Stimulated activated CD8-positive, alpha-beta memory T cell treated with anti-CD3 and anti-CD28 coated beads, Interleukin-2, amount 100 ng/mL, for 1 hour (primary cell): ENCODE data around the gene KCNQ1.

Source experiments
- DNase-seq, 2 donors: peaks; one replicate each; pipeline ENCODE4 v3.0.0-alpha.2; 2020; ENCODE audit warnings: low read depth in 2 of 2

Gene KCNQ1

DNA sequence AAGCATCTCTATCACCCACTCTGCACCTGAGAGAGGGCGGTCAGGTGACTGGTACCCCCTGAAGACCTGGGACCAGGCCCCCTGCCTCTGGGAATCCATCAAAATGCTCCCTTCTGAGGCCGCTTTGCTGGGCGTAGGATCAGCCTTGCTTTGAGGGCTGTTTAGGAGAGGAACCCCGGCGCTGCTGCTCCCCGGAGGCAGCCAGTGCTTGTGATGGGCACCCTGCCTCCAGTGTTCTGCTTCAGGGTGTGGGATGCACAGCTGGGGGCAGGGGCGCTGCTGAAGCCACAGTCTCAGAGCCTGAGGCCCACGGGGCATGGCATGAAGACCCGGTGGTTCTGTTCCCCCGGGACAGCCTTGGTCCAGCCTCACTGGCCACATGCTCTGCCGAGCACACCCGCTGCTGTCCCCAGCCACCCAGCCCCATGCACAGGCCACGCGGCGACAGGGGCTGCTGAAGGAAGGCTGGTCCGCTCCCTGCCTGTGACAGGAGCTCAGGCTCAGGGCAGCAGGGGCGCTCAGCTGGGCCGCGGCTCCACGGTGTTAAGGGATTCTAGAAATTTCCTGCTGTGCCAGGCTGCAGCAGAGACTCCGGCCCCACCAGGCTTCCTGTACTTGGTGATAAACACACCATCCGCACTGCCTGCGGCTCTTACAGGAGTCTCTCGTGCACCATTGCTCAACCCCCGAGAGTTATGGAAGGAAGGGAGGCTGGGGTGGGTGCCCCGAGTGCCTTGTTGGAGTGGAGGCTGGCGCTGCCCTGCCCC, 91.0 kb downstream of the KCNQ1 start:
- DNase-seq, result no peak

DNA sequence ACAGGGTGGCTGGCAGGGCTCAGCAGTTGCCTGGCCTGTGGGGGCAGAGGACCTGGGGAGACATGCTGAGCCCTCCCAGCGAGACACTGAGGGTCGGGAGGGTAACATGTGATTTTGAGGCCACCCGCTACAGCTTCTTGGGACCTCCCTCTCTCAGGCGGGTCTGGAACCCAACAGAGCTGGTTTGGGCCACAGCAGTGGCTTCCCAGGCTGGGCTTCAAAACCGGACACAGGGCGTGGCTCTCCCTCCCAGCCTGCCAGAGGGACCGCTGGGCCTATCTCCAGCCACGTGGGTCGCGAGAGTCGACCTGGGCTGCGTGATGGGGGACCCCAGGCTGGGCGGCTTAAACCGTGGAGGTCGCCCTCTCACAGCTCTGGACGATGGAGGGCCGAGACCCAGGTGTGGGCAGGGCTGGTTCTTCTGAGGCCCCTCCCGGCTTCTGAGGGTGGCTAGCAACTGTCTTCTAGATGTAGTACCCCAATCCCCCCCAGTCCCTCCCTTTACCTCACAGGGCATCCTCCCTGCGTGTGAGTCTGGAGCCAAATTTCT, 91.7 kb downstream of the KCNQ1 start:
- no peak for DNase-seq

DNA sequence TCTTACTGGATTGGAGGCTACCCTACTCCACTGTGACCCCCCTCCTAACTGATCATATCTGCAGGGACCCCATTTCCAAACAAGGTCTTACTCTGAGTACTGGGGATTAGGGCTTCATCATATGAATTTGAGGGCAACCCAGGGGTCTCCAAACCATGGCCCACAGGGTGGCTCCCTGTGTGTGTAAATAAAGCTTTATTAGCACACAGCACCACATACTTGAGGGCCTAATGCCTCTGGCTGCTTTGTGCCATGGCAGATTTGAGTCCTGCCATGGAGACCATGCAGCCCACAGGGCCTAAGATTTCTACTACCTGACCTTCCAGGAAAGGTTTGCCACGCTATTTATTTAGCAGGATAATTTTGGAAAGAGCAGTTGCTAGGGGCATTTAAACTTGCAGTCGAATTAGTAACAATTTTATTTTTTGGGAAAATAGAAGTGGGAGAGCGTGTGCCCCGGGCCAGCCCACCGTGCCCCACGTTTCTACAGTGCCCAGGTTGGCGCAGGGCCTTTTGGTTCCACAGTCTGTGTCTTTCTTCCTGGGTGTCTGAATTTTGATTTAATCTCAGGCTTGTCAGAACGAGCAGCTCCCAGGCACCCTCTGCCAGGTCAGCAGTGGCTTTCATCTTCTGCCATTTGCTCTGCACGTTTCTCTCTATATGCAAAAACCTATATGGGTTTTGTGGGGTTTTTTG, 92.3 kb downstream of the KCNQ1 start:
- no peak for DNase-seq

DNA sequence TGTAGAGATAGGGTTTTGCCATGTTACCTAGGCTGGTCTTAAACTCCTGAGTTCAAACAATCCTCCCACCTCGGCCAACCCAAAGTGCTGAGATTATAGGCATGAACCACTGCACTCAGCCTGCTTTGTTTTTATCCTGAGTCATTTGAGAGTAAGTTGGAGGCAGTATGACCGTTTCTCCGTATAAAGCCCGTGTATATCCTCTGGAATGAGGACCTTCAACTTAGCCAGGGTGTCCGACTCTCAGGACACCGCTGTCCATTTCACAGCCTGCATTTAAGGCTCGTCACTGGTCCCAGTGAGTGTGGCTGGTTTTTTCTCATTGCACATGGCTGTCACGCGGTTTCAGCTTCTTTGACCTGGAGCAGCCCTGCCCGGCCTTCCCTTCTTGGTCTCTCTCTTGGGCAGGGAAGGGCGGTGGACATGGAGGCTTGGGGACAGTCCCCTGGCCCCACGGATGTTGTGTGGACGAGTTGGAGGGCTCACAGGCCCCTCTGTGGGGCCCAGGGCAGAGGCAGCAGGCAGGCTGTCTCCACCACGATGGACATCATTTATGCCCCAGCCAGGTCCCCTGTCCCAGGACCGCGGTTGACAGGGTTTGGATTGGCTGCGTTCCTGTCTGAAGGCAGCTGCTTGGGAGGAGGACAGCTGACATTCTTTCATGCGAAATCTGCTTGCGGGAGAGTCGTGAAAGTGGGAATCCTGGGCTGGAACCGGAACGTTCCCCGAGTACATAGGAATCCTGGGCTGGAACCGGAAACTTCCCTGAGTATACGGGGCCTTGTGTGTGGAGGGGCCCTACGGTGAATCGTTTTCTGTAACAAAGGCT, 93.3 kb downstream of the KCNQ1 start:
- DNase-seq, result no peak

DNA sequence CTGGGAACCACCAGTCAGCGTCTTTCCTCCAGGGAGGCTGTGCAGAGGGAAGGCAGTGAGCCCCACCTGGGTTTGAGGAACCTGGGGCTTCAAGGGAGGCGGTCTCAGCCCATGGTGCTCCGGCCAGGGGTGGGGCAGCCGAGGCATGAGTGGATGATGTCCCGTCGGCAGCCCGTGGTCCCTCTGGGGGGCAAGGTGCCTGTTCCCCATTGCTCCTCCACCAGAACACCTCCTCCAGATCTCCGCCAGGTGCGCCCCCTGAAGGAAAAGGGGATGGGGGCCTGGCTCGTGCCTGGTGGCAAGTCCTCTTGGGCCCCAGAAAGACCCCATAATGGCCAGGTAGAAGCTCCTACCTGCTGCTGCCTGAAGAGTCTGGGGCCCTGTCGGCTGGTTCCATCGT, 94.1 kb downstream of the KCNQ1 start:
- DNase-seq, result no peak

DNA sequence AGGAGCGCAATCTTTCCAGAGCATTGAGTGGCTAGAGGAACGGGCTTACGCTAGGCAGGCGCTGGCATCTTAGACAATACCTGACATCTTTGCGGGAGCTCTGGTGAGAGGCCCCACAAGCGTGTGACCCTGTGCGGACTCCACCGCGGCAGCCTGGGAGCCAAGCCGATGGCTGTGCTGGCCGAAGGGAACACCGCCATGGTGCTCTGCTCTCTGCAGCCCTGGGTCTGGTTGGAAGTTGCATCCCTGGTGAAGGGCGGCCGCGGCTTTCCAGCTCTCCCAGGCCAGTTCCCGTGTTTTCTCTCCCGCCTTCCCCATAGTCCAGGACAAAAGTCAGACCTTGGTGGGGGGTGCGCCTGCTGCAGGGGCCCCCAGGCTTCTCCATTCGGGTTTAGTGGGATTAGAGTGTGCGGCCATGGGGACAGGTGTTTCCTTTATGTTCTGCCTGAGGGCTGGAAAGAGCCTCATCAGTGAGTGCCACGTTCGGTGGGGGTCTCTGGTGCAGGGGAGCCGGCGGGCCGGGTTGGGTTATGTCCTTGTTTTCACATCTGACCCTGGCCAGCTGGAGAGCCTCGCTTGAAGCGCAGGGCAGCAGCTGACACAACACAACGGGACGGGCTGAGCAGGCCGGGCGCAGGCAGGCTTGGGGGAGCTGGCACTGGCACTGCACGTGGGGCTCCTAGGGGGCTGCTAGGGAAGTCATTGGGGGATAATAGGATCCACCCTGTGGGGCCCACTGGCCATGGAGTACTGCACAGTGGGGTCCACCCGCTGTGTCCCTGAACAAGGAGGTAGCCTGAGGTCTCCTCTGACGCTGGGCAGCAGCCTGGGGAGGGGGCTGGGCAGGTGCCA, 94.8 kb downstream of the KCNQ1 start:
- no peak for DNase-seq

DNA sequence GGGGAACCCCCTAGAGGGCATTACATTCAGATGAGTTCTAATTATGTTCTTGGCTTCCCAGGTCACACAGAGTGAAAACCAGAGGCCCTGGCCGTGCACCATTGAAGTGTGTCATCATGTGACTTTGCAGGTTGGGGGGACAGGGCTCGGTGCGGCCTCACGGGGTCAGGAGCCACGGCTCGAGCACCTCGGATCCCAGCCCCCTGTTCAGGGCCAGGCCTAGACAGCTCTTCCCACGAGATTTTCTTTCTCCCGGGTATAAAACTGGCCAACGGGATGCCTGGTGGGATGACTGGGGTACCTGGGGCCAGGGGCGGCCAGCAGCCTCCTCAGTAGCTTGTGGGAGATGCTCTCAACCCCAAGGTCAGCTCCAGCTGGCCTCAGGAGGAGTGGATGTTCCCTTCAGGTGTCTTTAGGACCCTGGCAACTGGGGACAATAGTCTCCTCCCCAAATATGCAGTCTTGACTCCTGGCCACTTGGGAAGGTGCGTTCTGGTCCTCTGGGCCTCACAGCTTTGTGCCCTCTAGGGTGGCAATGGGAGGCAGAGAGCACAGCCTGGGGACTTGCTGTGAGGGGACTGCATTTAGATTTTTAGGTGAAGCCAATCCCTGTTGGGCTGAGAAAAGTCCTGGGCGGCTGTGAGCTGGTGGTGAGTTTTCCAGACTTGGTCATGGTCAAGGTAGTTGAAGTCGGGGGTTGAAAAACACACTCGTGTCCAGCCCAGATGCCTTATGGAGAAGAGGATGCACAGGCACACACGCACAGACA, 95.6 kb downstream of the KCNQ1 start:
- no peak for DNase-seq

DNA sequence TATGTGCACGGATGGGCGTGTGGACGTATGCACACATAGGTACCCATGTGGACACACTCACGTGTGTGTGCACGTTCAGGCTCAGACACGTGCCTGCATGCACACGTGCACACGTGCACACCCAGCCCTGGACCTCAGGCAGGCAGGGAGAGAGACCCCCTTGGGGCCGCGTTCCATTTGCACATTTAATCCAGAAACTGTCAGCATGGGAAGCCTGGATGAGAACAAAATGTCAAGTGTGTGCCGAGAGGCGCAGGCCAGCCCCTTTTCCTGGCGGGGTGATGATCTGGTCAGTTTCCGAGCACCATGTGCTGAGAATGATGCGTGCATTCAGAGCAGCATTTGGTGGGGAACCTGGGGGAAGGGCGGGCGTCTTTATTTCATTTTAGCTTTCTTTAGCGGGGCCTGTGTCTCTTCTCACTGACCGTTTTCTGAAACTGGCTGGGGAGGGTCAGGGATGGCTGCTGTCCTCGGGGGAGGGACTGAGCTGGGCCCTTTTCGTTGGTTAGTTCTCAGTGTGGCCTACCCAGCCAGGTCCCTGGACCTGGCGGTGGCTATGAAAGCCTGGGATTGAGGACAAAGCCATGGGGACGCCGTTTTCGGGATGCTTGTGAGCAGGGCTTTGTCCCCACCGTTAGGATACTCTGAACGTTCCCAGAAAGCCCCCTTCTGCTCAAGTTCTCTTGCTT, 96.3 kb downstream of the KCNQ1 start:
- DNase-seq, result no peak

DNA sequence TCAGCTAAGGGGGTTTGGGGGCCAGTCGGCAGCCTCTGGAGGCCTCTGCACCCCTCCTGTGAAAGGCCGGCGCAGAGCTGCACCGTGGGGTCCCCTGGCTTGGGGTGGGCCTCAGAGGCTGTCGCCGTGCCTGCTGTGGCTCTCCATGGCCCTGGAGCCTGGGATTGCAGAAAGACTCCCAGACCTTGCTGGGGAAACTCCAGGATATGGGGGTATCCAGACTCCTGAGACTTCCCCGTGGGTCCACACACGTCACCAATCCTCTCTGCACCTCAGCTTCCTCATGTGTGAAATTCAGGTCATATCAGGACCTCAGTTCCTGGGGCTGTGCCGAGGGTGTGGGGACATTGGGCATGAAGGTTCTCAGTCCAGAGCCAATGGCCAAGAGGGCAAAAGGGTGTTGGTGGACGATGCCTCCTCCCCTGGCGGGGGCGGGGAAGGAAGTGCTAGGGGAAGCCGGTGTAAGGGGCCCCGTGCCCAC, 97.1 kb downstream of the KCNQ1 start:
- no peak for DNase-seq

DNA sequence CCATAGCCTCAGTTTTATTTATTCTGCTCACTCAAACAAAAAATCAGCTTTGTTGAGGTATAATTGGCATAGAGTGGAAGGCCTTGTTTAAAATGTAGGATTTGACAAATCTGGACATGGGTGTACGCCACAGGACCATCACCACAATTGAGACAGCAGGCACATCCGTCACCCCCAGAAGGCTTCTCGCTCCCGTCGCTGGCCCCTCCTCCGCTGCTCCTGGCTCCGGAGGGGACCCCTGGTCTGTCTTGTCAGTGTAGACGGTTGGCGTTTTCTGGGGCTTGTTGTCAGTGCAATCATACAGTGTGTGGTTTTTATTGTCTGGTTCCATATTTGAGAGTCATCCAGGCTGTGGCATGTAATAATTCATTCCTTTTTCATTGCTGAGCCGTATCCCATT, 97.6 kb downstream of the KCNQ1 start:
- DNase-seq, result no peak

DNA sequence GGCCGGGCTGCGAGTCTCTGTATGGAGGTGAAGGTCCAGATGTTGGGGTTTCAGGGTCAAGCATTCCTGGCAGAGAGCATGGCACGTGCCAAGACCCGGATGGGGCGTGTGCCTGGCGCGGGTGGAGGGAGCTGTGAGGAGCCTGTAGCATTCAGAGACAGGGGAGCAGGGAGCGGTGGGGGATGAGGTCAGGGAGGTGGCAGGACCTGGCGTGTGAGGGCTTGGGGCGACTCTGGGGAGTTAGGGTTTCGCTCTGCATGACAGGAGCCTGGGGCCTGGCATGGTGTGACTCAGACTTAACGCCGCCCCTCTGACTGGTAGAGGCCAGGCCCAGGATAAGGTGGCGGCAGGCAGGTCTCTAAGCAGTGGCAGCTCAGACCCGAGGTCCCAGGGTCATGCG, 103.0 kb downstream of the KCNQ1 start:
- no peak for DNase-seq

DNA sequence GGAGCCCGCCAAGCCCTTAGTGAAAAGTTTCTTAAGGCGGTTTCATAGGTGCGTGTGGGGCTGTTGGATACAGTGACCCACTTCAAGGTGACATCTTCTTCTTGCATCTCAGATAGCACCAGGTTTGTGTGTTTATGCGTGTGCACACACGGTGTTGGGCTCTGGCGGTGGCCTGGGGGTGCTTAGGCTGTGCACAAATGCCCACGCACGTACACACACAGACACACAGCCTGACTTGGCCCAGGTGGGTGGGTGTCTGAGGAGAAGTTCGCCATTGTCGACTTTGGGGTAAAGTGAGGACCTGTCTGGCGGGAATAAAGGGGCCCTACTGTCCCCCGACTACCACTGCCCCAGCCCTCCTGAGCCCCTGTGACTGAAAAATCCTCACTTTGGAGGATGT, 103.8 kb downstream of the KCNQ1 start:
- no peak for DNase-seq

DNA sequence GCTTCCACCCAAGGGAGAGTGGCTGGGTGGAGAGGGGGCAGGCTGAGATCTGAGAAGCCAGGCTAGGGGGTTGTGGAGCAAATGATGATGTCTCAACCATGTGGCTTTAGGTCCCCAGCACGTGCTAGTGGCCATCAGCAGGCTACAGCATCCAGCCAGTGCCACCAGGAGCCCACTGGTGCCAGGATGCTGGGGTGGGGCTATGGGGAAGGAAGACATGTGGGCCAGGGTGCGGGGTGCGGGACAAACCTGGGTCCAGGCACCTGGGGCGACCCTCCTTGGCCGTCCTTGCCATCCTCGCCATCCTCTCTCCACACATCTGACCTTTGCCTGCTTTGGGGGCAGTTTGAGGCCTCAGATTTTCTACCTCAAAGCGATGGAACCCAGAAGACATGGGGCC, 104.3 kb downstream of the KCNQ1 start:
- no peak for DNase-seq

DNA sequence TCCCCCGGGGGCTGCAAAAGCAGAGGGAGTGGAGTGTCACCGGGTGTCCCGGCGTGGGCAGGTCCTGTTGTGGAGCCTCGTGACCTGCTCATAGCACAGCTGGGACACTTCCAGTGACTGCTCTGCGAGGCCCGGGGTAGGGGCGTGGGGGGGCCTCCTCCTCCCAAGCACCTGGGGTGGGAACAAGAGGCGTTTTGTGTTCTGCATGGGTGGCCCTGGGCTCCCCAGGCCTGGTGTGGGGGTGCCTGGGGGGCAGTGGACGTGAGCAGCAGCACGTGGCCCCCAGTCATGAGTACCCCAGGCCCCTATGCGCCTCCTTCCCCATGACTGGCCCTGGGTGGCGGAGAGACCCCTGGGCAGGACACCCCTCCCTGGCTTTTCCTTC, 104.7 kb downstream of the KCNQ1 start:
- DNase-seq, result no peak

DNA sequence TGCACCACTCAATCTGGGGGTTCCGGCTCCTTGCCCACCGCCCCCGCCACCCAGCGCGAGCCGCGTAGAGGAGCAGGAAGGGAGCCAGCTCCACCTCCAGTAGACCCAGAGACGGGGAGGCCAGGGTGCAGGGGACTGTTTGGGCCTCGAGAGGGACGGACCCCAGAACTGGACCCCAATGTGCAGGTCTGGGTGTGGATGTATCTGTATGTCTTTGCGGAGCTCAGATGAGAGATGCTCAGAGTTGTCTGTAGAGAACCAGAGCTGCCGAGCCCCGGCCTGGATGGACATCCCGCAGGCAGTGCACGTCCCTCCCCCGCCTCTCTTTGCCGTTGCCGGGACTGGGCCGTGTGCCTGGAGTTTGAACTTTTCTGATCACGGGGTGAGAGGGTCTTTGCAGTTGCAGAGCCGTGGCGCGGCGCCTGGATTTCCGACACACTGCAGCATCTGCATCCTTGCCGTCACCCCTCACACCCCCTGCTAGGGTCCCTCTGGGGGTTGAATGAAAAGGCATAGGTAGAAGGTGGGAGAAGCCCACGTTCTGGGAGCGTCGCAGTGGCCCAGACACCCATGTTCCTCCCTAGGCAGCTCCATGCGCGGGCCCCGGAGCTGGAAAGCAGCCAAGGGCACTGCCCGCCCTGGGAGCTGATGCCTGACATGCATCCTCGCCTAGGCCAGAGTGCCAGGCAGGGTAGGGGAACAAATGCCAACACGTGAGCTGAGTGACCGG, 105.2 kb downstream of the KCNQ1 start:
- no peak for DNase-seq

DNA sequence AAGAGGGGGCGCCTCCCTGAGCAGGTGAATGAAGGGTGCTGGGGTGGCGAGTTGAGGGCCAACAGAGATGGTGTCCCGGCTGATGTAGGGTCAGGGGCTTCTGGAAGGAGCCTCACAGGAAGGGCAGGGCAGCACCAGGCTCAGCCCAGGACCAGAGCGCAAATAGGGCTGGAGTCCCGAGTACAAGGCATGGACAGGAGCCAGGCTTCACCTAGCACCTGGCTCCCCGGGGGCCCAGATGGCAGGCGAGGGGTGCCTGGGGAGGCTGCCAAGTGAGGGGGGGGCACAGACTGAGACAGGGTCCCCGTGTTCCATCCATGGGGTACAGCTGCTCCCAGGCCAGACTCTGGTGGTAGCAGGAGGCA, 105.8 kb downstream of the KCNQ1 start:
- no peak for DNase-seq

DNA sequence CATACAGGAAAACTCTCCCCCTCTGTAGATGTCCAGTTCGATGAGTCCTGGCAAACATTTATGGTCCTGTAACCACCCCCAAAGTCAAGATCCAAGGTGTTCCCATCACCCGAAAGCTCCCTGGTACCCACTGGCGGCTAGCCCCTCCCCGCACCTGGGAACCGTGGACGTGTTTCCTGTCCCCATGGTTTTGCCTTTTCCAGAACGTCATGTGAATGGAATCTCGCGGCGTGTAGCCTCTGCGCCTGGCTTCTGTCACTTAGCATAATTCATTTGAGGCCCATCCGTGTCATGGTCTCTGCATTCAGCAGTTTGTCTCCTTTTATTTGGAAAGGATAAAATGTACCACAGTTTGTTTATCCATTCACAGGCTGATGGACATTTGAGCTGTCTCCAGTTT, 106.3 kb downstream of the KCNQ1 start:
- no peak for DNase-seq

DNA sequence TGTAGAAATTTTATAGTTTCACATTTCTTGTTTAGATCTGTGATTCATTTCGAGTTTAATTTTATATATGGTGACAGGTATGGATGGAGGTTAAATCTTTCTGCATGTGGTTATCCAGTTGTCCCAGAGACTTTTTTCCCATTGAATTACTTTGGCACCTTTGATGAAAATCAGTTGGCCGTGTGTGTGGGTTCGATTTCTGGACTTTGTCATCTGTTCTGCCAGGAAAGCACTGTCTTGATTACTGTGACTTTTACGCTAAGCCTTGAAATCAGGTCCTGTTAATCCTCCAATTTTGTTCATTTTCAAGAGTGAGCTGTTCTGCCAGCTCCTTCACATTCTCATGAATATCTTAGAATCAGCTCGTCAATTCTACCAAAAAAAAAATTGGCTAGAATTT, 107.4 kb downstream of the KCNQ1 start:
- no peak for DNase-seq

DNA sequence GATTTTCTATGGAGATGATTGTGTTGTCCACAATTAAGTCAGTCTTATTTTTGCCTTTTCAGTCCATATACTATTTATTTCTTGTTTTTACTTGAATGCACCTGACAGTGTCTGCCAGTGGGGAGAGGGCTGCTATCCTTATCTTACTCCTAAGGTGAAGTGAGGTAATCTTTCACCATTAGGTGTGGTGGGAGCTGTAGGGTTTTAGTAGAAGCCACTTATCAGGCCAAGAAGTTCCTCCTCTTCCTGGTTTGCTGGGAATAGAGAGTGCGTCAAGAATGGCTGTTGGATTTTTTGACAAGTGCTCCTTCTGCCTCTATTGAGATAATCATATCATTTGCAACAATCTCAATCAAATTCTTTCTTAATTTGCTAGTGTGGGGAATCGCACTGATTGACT, 108.4 kb downstream of the KCNQ1 start:
- DNase-seq, result no peak
